HG02938 (cell line): ENCODE data around the gene CAPG.
"Not testable (repeated sequence)": the region's sequence is repeated elsewhere in the genome, so short reads cannot be mapped to it uniquely, and the experiment has no call there.

Experiments
- ATAC-seq: cut with Tn5 transposase; IDR thresholded peaks from one replicate; pipeline ENCODE4 v1.9.1; 2021; ENCODE audit warnings: mild to moderate bottlenecking, moderate library complexity; ENCODE audit not compliant: unreplicated experiment

Gene CAPG

DNA sequence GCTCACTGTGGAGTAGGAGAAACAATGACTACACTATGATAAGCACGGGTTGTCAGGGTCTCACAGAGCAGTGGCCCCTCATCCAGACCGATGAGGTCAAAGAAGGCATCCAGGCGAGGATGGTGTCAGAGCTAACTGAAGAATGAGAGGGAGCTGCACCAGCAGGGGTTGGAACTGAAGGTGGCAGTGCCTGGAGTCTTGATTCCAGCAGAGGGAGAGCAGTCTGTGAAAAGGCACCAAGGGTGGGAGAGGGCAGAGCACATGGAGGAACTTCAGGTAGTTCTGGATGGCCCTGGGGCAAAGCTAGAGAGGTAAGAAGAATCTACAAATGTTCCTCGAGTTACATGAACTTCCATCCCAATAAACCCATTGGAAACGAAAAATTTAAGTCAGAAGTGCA lies 43.0 kb downstream of the CAPG start:
- ATAC-seq, result no peak

DNA sequence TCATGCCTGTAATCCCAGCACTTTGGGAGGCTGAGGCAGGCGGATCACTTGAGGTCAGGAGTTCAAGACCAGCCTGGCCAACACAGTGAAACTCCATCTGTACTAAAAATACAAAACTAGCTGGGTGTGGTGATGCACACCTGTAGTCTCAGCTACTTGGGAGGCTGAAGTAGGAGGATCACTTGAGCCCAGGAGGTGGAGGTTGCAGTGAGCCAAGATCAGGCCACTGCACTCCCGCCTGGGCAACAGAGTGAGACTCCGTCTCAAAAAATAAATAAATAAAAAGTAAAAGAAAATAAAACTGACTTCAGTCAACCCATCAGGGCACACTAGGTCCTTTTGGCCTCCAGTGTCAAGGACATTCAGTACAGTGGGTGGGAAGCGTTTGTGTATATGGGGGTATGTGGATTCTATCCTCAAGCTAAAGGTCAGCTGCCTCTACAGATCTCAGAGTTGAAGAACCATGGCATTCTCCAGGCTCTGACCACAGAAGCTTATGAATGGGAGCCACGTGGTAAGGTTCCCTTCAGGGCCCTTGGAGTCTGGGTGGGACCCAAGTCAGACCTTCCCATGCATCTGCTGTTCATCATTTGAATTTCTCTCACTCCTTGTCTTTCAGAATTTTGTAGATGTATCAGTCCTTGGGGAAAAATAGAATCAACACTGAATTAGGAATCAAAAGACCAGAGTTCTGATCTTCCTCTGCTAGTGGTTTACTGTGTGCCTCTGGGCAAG lies 47.3 kb downstream of the CAPG start:
- not testable (repeated sequence) for ATAC-seq

DNA sequence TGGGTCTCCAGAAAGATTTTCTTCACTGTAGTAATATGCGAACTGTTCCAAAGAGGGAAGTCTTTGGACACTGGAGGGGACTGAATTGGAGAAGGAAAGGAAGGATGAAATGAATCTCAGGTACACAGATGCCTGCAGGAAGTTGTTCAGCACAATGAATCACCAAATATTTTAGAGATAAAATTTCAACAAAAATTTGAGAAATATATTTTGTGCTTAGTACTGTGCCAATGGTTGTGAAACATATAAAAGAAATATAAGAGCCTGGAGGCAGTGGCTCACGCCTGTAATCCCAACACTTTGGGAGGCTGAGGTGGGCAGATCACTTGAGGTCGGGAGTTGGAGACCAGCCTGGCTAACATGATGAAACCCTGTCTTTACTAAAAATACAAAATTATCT lies 52.4 kb downstream of the CAPG start:
- no peak for ATAC-seq

DNA sequence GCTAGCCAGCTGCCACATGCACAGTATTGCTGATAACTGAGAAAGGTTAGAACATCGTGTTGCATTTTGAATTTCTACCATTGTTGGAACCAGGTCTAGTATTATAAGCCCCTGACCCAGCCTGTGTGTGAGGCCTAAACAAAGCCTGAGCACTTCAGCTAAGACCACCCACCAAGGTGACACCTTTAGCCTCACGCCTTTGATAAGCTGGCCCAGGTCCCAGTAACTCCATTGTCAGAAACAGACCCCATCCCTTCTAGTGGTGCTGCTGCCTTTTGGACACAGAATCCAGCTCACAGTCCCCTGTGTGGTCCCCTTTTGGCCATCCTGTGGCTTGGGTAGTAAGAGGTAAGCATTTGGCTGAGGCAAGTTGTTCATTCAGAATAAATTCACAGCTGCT lies 54.0 kb downstream of the CAPG start:
- ATAC-seq, result no peak

DNA sequence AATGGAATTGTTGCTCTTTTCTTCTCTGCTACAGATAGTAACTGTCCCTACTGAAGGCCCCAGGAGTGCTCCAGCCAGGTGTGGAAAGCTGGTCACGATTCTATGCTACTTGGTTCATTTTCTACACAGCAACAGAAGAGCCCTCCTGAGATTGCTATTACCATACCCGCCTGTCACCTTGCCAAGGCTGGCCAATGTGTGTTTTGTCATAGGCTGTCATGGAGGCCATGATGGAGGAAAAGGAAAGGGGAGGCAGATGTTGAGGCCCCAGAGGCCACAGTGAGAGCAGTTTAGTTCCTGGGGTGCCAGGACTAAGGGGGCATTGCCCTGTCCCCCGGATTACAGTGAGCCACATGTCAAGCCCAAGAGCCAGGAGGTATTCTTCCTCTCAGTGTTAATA lies 54.6 kb downstream of the CAPG start:
- ATAC-seq, result no peak

DNA sequence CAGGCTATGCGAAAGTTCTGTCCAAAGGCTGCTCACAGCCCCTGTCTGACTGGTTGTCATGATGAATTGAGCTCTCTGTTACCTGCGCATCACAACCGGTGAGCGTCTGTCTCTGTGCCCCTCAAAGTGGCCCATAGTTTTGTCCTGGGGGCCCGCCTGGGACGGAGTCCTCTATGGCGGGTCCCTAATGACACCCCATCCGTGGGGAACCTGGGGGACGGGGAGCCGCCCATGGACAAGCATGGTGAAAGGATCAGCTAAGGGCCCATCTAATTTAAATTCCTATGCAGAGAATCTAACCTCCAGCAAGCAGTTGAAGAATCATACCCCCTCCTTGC lies 55.1 kb downstream of the CAPG start:
- no peak for ATAC-seq

DNA sequence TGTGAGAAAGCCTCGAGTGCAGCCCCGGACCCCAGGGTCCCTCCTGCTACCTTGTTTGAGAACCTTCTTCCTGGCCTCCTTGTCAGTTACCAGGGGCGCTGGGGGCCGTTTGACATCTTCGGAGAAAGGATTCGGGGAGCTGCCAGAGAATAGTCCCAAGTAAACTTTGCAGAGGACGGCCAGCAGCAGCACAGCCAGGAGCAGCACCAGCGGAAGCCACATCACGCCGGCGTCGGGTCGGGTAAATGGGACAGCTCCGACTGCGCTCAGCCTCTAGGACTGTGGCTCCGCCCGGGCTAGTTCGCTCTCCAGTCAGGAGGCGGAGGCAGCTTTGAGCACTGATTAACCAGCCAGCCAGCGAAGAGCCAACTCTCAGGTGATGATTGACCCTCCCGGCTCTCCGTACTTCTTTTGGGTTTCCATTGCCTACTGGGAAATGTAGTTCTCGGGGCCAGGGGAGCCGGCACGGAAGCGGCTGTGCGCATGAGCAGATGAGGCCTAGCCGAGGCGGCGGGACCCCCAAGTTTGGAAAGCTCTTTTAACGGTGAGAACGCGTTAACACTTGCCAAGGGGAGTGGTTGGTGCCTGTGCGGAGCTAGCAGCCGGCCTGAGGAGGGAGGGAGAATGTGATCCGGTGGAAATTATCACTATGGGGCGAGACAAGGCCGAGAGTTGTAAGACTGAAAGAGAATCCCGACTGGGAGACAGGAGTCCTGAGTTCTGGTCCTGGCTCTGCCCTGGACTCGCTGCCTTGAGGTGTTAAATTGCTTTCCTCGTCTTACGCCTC lies 55.7 kb downstream of the CAPG start, which contains the start of the genes ELMOD3 and RETSAT:
Gene ELMOD3, plus strand, starts transcription at position 484 of the 787 bp plus-strand sequence. CDS start 2,430 bp downstream, outside the sequence.
Gene RETSAT, minus strand, starts transcription at position 243 of the 787 bp plus-strand sequence. Its CDS starts 21 bp downstream, at position 222.
- ATAC-seq, result peak; percentile 94

DNA sequence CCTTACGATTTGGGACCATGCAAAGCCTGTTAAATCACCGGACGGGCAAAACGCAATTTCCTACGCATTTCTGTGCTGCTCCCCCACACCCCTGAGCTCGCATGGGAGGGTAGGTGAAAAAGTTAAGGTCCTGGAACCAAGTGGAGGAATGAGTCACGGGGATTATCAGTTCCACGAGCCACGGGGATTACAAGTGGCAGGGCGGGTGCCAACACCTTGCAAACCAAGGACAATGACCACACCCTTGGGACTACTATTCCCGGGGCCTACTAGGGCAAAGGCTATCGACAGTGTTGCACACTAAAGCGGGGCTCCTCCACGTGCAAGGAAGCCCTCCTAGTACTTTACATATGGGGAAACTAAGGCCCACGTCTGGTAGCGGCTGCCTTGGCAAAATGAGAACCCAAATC lies 56.3 kb downstream of the CAPG start:
- peak; percentile 7 for ATAC-seq

DNA sequence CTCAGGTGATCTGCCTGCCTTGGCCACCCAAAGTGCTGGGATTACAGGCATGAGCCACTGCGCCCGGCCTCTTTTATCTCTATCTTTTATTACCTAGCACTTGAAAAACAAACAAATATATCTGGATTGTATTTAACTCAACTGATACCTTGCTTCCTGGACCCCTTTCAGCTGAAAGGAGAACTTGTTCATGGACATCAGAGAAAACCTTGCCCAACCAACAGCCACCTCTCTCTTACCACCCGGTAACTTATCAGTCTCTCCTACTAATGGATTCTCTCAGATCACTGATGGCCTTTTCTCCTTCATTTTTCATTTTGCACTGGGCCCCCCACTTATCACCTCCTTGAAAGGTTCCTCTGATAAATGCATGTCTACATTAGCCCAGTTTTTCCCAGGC lies 62.6 kb downstream of the CAPG start:
- ATAC-seq, result no peak
